KMS-11 (cell line): ENCODE results near the gene MYO3B.
"Not testable (repeated sequence)": the region's sequence is repeated elsewhere in the genome, so short reads cannot be mapped to it uniquely, and the experiment has no call there.

ENCODE experiments used
- H2AFZ ChIP-seq: fragments of 200-600 bp; sonication (generic); 2 replicates; pipeline ENCODE4 v1.6.1; 2016; ENCODE audit warnings: antibody characterized with exemption, mixed run types, low read depth
- H3K27ac ChIP-seq: fragments of 200-600 bp; sonication (generic); 2 replicates; pipeline ENCODE4 v1.6.1; 2016; ENCODE audit warnings: mild to moderate bottlenecking, mixed run types
- H3K27me3 ChIP-seq: fragments of 200-600 bp; sonication (generic); 2 replicates; pipeline ENCODE4 v1.6.1; 2017; ENCODE audit warnings: mild to moderate bottlenecking, low read depth, mixed run types, moderate library complexity; ENCODE audit not compliant: insufficient read depth
- H3K36me3 ChIP-seq: fragments of 200-600 bp; sonication (generic); 2 replicates; pipeline ENCODE4 v1.6.1; 2017; ENCODE audit warnings: mild to moderate bottlenecking, mixed run types; ENCODE audit not compliant: insufficient read depth
- H3K4me1 ChIP-seq: fragments of 200-600 bp; sonication (generic); 2 replicates; pipeline ENCODE4 v1.6.1; 2016; ENCODE audit warnings: mild to moderate bottlenecking, low read depth, mixed run types; ENCODE audit not compliant: poor library complexity, severe bottlenecking
- H3K4me2 ChIP-seq: fragments of 200-600 bp; sonication (generic); 2 replicates; pipeline ENCODE4 v1.7.0; 2016; ENCODE audit warnings: mild to moderate bottlenecking, mixed run types
- H3K4me3 ChIP-seq: fragments of 200-600 bp; sonication (generic); IDR thresholded peaks from 2 replicates; pipeline ENCODE4 v1.6.1; 2017; ENCODE audit warnings: low read depth, low read length, mixed read lengths; ENCODE audit not compliant: insufficient read depth
- H3K79me2 ChIP-seq: fragments of 200-600 bp; sonication (generic); 2 replicates; pipeline ENCODE4 v1.6.1; 2016; ENCODE audit warnings: low read depth, mixed run types; ENCODE audit not compliant: insufficient read depth
- H3K9ac ChIP-seq: fragments of 200-600 bp; sonication (generic); 2 replicates; pipeline ENCODE4 v1.6.1; 2016; ENCODE audit warnings: mild to moderate bottlenecking, mixed run types
- H4K20me1 ChIP-seq: fragments of 200-600 bp; sonication (generic); 2 replicates; pipeline ENCODE4 v1.6.1; 2016; ENCODE audit warnings: mild to moderate bottlenecking, mixed run types; ENCODE audit not compliant: insufficient read depth
- CTCF ChIP-seq: fragments of 200-600 bp; sonication (generic); conservative IDR thresholded peaks from 2 replicates; pipeline ENCODE4 v1.6.1; 2017; ENCODE audit warnings: low read depth, mild to moderate bottlenecking, antibody characterized with exemption, low read length, moderate library complexity, mixed read lengths

MYO3B gene

GRCh38 chr2:170276056-170276455 lies 98.1 kb downstream of the MYO3B start:
- Histone ChIP-seq H3K4me2 (no peak overlapping the region), H3K9ac (no peak overlapping the region), H3K27me3 (no peaks in the 10 kb centered on the region), H3K27ac (no peak overlapping the region), H3K36me3 (no peaks in the 10 kb centered on the region), H2AFZ (no peak overlapping the region), H4K20me1 (no peaks in the 10 kb centered on the region), H3K79me2 (no peaks in the 10 kb centered on the region), H3K4me1 (no peaks in the 10 kb centered on the region), H3K4me3 (no peak overlapping the region)
- TF ChIP-seq CTCF, result no peak

- Histone ChIP-seq H3K4me3 (no peak overlapping the region), H3K4me1 (no peaks in the 10 kb centered on the region), H4K20me1 (no peaks in the 10 kb centered on the region), H3K27ac (no peak overlapping the region), H3K4me2 (no peak overlapping the region), H3K9ac (no peak overlapping the region), H3K79me2 (no peaks in the 10 kb centered on the region), H3K36me3 (no peaks in the 10 kb centered on the region), H3K27me3 (no peaks in the 10 kb centered on the region), H2AFZ (no peak overlapping the region)
- TF ChIP-seq CTCF, result no peak
These were observed 99.1 kb downstream of the MYO3B start for GRCh38 chr2:170276925-170277629.

- Histone ChIP-seq H3K9ac (no peak overlapping the region), H3K27me3 (no peaks in the 10 kb centered on the region), H3K79me2 (no peaks in the 10 kb centered on the region), H3K4me3 (no peak overlapping the region), H2AFZ (no peak overlapping the region), H3K4me2 (no peak overlapping the region), H4K20me1 (no peaks in the 10 kb centered on the region), H3K4me1 (no peaks in the 10 kb centered on the region), H3K36me3 (no peaks in the 10 kb centered on the region), H3K27ac (no peak overlapping the region)
- TF ChIP-seq CTCF, result no peak
These were observed 100.0 kb downstream of the MYO3B start for GRCh38 chr2:170277951-170278350.

GRCh38 chr2:170279615-170280014 lies 101.7 kb downstream of the MYO3B start:
- not testable (repeated sequence) for H3K4me3 ChIP-seq, H3K79me2 ChIP-seq, H3K9ac ChIP-seq, H3K4me1 ChIP-seq, H3K27me3 ChIP-seq, H4K20me1 ChIP-seq, H2AFZ ChIP-seq, H3K27ac ChIP-seq, H3K4me2 ChIP-seq, H3K36me3 ChIP-seq

GRCh38 chr2:170282851-170283250 lies 104.9 kb downstream of the MYO3B start:
- Histone ChIP-seq H3K4me1 (no peaks in the 10 kb centered on the region), H4K20me1 (no peaks in the 10 kb centered on the region), H3K4me2 (no peak overlapping the region), H3K9ac (no peak overlapping the region), H3K79me2 (no peaks in the 10 kb centered on the region), H3K27me3 (no peaks in the 10 kb centered on the region), H3K4me3 (no peak overlapping the region), H3K36me3 (no peaks in the 10 kb centered on the region), H3K27ac (no peak overlapping the region), H2AFZ (no peak overlapping the region)
- TF ChIP-seq CTCF, result no peak
